ENCODE results near the gene CLDN15. TPM values are rescaled to one million over a fixed set of nuclear protein-coding genes. Genes with fewer than 3 reads are reported as not detected.
A peak's percentile ranks its signal among the peaks of the same experiment; 100 is the strongest.

The CLDN15 gene
- total and polyA plus RNA-seq, 2 donors from 2014 or later, result 11.9 to 13.3 TPM

- Histone ChIP-seq H3K27ac (ENCODE audit: low read depth in 2 of 2, low read length in 2 of 2) (no peak overlapping the region), H3K4me3 (ENCODE audit: low read length in 3 of 3) (peak overlapping the region; percentile 34 to 98 (median 98)), H3K9ac (ENCODE audit: low read length in 3 of 3) (peak overlapping the region; percentile 13 to 80 (median 58)), H3K9me3 (ENCODE audit: control insufficient read depth in 2 of 3, insufficient read depth in 1 of 3, low read length in 3 of 3) (no peaks in the 10 kb centered on the region), H3K36me3 (ENCODE audit: control insufficient read depth in 2 of 3, insufficient read depth in 3 of 3, low read length in 3 of 3) (peaks cover 0 to 3% (median 0%) of the 10 kb centered on the region in 3 donors), H3K27me3 (ENCODE audit: control insufficient read depth, insufficient read depth, low read length) (no peaks in the 10 kb centered on the region), H3K4me1 (ENCODE audit: control insufficient read depth in 2 of 3, insufficient read depth in 2 of 3, low read depth in 1 of 3, low read length in 3 of 3) (peaks cover 0 to 23% (median 6%) of the 10 kb centered on the region in 3 donors)
- no peak for TF ChIP-seq CTCF (IDR thresholded peaks at IDR 0.05; ENCODE audit: borderline replicate concordance, extremely low read depth, insufficient read depth)
- peak in 1 of 5 donors; percentile 50 for DNase-seq
- FAIRE-seq, result no peak
- intact Hi-C loops (cut with DNase I), result no loop called here
Measured at GRCh38 chr7:101216001-101216859, 21.4 kb downstream of the CLDN15 start.

GRCh38 chr7:101212014-101212413 is 25.6 kb downstream of the CLDN15 start:
- peaks cover 0 to 9% (median 0%) of the 10 kb centered on the region in 3 donors for H3K36me3 ChIP-seq (ENCODE audit: control insufficient read depth in 2 of 3, insufficient read depth in 3 of 3, low read length in 3 of 3)
- no peak overlapping the region for H3K4me3 ChIP-seq (ENCODE audit: low read length in 3 of 3)
- TF ChIP-seq CTCF (IDR thresholded peaks at IDR 0.05; ENCODE audit: borderline replicate concordance, extremely low read depth, insufficient read depth), result no peak
- no peaks in the 10 kb centered on the region for H3K9me3 ChIP-seq (ENCODE audit: control insufficient read depth in 2 of 3, insufficient read depth in 1 of 3, low read length in 3 of 3)
- H3K27ac ChIP-seq (ENCODE audit: low read depth in 2 of 2, low read length in 2 of 2), result no peak overlapping the region
- intact Hi-C loops (cut with DNase I), result no loop called here
- H3K27me3 ChIP-seq (ENCODE audit: control insufficient read depth, insufficient read depth, low read length), result no peaks in the 10 kb centered on the region
- no peak overlapping the region for H3K9ac ChIP-seq (ENCODE audit: low read length in 3 of 3)
- peaks cover 0 to 9% (median 0%) of the 10 kb centered on the region in 3 donors for H3K4me1 ChIP-seq (ENCODE audit: control insufficient read depth in 2 of 3, insufficient read depth in 2 of 3, low read depth in 1 of 3, low read length in 3 of 3)
- DNase-seq, result no peak
- no peak for FAIRE-seq

- H3K9me3 ChIP-seq (ENCODE audit: control insufficient read depth in 2 of 3, insufficient read depth in 1 of 3, low read length in 3 of 3), result no peaks in the 10 kb centered on the region
- no peak for DNase-seq
- H3K27me3 ChIP-seq (ENCODE audit: control insufficient read depth, insufficient read depth, low read length), result no peaks in the 10 kb centered on the region
- no peak overlapping the region for H3K27ac ChIP-seq (ENCODE audit: low read depth in 2 of 2, low read length in 2 of 2)
- peaks cover 0 to 5% (median 0%) of the 10 kb centered on the region in 3 donors for H3K4me1 ChIP-seq (ENCODE audit: control insufficient read depth in 2 of 3, insufficient read depth in 2 of 3, low read depth in 1 of 3, low read length in 3 of 3)
- peaks cover 0 to 9% (median 0%) of the 10 kb centered on the region in 3 donors for H3K36me3 ChIP-seq (ENCODE audit: control insufficient read depth in 2 of 3, insufficient read depth in 3 of 3, low read length in 3 of 3)
- no peak for TF ChIP-seq CTCF (IDR thresholded peaks at IDR 0.05; ENCODE audit: borderline replicate concordance, extremely low read depth, insufficient read depth)
- intact Hi-C loops (cut with DNase I), result no loop called here
- FAIRE-seq, result no peak
- no peak overlapping the region for H3K9ac ChIP-seq (ENCODE audit: low read length in 3 of 3)
- no peak overlapping the region for H3K4me3 ChIP-seq (ENCODE audit: low read length in 3 of 3)
Measured at GRCh38 chr7:101211501-101211900, 26.1 kb downstream of the CLDN15 start.
